ENCODE data around the gene CRB2. TPM values are rescaled to one million over a fixed set of nuclear protein-coding genes. Genes with fewer than 3 reads are reported as not detected.

CRB2 gene
- under 1 TPM in 1 of 2 experiments, not detected in 1; 0.03 TPM for total RNA-seq

DNA sequence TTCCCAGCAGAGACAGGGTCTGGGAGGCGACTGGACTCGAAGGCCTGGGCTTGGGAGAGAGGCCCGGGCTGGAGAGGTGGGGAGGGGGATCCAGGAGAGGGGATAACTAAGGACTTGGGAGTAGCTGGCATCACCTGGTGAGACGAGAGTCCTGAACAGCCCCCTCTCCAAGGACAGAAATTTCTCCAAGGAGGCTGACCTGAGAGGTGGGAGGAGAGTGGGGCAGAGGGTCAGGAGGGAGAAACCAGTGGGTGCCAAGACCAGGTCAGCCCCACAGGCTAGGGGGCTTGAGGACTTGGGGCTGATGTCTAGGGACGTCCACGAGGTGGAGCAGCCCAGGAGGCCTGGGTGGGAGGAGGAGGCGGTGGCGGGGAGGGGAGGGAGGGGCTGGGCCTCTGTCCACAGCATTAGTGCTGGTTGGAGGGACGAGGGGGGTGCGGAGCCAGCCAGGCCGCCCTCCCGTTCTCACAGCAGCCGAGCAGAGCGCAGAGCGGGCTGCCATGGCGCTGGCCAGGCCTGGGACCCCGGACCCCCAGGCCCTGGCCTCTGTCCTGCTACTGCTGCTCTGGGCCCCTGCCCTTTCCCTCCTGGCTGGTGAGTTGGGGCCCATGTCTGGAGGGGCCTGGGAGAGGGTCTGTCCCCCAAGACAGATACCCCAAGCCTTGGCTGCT, at the start of gene CRB2:
Gene CRB2, plus strand, starts transcription at position 437 of the 671 bp plus-strand sequence. Its CDS starts 64 bp downstream, at position 501.
- POLR2A ChIA-PET, result no interaction called here
- Mint-ChIP-seq H3K27me3 (peaks cover 6% of the 10 kb centered on the region), H3K36me3 (ENCODE audit: low read depth) (no peaks in the 10 kb centered on the region), H3K9me3 (no peaks in the 10 kb centered on the region), H3K4me3 (no peak within 1 kb of the TSS), H3K27ac (no peak within 1 kb of the TSS), H3K4me1 (peaks cover 18% of the 10 kb centered on the region)
- CTCF ChIA-PET, result interaction anchor here (2.4 kb wide), 1 partner anchor 31 kb away, joined by 28 read pairs; no protein-coding TSS in a partner anchor
- DNase-seq, result no peak

DNA sequence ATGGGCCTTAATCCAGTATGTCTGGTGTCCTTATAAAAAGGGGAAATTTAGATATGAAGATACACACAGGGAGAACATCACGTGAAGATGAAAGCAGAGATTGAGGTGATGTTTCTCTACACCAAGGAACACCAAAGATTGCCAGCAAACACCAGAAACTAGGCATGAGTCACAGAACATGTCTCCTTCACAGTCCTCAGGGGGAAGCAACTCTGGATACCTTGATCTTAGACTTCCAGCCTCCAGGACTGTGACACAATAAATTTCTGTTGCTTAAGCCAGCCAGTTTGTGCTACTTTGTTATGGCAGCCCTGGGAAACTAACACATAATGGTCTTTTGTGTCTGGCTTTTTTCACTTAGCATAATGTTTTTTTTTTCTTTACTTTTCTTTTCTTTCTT, 46.4 kb upstream of the CRB2 start:
- POLR2A ChIA-PET, result no interaction called here
- no peak for DNase-seq
- Mint-ChIP-seq H3K27ac (no peak overlapping the region), H3K4me1 (peaks cover 7% of the 10 kb centered on the region), H3K27me3 (peaks cover 2% of the 10 kb centered on the region), H3K4me3 (no peak overlapping the region), H3K9me3 (no peaks in the 10 kb centered on the region), H3K36me3 (ENCODE audit: low read depth) (no peaks in the 10 kb centered on the region)
- CTCF ChIA-PET, result no interaction called here

DNA sequence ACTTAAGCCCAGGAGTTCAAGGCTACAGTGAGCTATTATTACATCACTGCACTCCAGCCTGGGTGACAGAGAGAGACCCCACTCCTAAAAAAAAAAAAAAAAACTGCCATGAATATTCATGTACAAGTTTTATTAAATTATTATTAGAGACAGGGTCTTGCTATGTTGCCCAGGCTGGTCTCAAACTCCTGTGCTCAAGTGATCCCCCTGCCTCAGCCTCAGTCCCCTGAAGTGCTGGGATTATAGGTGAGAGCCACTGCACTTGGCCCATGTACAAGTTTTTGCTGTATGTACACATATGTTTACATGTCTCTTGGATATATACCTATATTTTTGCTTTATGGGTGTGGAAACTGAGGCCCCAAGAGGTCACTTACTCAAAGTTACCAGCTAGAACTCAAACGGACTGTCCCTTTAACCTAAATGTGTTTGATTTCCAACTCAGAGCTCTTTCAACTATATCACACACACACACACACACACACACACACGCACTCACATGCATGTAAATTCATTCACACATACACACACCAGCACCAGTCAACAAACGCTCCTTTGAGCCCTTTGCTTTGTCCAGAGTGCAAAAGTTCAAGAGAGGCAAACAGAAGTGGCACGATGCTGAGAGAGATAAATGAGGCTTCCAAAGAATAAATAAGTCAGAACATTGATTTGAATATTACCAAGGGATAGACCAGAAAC, 45.3 kb upstream of the CRB2 start:
- no peak for DNase-seq
- Mint-ChIP-seq H3K36me3 (ENCODE audit: low read depth) (no peaks in the 10 kb centered on the region), H3K9me3 (no peaks in the 10 kb centered on the region), H3K27ac (no peak overlapping the region), H3K4me1 (no peaks in the 10 kb centered on the region), H3K27me3 (peaks cover 2% of the 10 kb centered on the region), H3K4me3 (no peak overlapping the region)
- POLR2A ChIA-PET, result no interaction called here
- CTCF ChIA-PET, result no interaction called here

DNA sequence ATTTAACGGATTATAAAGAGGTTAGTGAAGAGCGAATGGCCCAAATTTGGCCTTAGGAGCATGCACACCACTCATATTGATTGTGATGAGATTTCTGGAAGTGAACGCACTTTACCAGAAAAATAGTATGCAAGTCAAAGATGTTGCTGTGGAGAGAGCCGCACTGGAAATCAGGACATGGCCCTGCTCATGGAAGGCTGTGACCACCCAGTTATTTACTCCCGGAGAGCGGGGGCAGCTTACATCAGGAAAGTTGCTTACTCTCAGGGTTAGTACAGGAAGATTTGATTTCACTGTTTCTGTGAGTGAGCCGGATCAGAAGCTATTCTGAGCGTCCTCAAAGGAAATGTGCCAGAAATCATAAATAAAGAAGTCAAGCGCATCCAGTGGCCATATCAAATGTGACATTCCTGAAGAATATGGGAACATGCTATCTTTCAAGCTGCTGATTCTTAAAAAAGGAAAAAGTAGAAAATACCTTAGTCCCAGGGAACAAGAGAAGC, 44.7 kb upstream of the CRB2 start:
- Mint-ChIP-seq H3K4me1 (no peaks in the 10 kb centered on the region), H3K27me3 (peaks cover 2% of the 10 kb centered on the region), H3K36me3 (ENCODE audit: low read depth) (no peaks in the 10 kb centered on the region), H3K27ac (no peak overlapping the region), H3K9me3 (no peaks in the 10 kb centered on the region), H3K4me3 (no peak overlapping the region)
- DNase-seq, result no peak
- ChIA-PET CTCF (no interaction called here), POLR2A (no interaction called here)

DNA sequence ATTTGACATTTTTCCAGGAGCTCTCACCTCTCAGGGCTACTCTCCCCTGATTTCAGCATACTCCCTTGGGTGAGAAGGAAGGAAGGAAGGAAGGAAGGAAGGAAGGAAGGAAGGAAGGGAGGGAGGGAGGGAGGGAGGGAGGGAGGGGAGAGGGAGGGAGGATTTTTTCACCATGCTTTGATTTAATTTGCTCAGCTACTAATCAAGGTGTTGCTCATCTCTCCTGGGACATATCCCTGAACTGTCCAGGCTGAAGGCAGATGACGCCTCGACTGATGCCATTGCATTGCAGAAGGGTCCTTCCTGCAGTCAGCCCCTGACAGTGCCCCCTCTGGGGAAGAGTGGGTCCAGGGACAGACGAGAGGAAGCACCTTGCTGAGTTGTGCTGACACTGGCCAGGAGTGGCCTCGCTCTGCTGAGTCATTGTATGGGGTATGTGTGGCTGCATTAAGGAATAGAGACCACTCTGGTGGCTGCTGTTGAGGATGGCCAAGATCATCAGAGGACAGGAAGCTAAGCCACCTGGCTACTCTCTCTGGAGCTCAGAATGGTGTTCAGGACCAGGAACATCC, 43.6 kb upstream of the CRB2 start:
- H3K36me3 Mint-ChIP-seq (ENCODE audit: low read depth), result no peaks in the 10 kb centered on the region
- H3K27me3 Mint-ChIP-seq, result no peaks in the 10 kb centered on the region
- no peak overlapping the region for H3K4me3 Mint-ChIP-seq
- no peaks in the 10 kb centered on the region for H3K9me3 Mint-ChIP-seq
- H3K27ac Mint-ChIP-seq, result no peak overlapping the region
- ChIA-PET POLR2A (no interaction called here), CTCF (interaction anchor here (1.3 kb wide), 1 partner anchor 11 kb away, joined by 4 read pairs; no protein-coding TSS in a partner anchor)
- no peak for DNase-seq
- H3K4me1 Mint-ChIP-seq, result peaks cover 4% of the 10 kb centered on the region

DNA sequence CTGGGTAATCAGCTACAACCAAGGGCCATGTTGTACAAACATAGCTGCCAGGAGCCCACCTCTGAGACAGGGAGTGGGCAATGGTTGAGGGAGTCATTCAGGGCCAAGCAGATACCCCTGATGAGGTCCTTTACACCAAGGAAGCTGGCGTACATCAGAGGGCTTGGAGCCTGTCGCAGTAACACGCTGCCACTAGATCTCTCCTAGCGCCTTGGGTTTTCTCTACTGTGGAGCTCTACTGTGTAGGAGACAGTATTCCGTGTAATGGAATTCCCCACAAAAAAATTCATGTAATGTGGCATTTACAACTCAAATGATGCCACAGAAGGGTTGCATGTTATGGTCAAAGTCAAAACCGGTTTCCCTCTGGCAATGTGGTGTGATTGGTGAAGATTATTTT, 41.4 kb upstream of the CRB2 start:
- Mint-ChIP-seq H3K4me3 (no peak overlapping the region), H3K9me3 (no peaks in the 10 kb centered on the region), H3K27ac (no peak overlapping the region), H3K27me3 (no peaks in the 10 kb centered on the region), H3K4me1 (peaks cover 20% of the 10 kb centered on the region), H3K36me3 (ENCODE audit: low read depth) (no peaks in the 10 kb centered on the region)
- POLR2A ChIA-PET, result interaction anchor here (0.5 to 2.0 kb wide), 3 partner anchors 10 to 532 kb away, joined by 3 to 5 read pairs (median 3); no protein-coding TSS in a partner anchor
- CTCF ChIA-PET, result interaction anchor here (1.2 kb wide), 1 partner anchor 35 kb away, joined by 4 read pairs; no protein-coding TSS in a partner anchor
- DNase-seq, result no peak

DNA sequence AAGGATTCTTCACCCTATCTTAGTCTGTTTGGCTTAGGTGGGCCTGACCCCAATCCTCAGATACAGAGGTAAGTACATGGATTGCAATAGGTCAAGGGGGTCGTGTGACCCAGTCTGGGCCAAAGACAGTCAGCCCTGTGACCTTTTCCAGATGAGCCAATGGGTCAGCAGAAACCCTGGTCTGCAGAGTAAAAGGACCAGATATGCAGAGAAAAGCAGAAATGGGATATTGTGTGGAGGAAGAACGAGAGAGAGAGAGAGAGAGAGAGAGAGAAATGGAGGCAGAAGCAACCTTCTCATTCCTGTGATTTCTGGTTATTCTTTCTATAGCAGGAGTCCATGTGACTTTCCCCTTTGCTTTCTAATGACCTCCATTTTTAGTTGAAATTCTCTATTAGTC, 40.4 kb upstream of the CRB2 start:
- no peak overlapping the region for H3K4me3 Mint-ChIP-seq
- H3K9me3 Mint-ChIP-seq, result no peaks in the 10 kb centered on the region
- DNase-seq, result no peak
- ChIA-PET POLR2A (interaction anchor here (2.0 kb wide), 1 partner anchor 11 kb away, joined by 5 read pairs; no protein-coding TSS in a partner anchor), CTCF (no interaction called here)
- H3K27ac Mint-ChIP-seq, result no peak overlapping the region
- H3K36me3 Mint-ChIP-seq (ENCODE audit: low read depth), result no peaks in the 10 kb centered on the region
- H3K27me3 Mint-ChIP-seq, result no peaks in the 10 kb centered on the region
- H3K4me1 Mint-ChIP-seq, result peaks cover 24% of the 10 kb centered on the region

DNA sequence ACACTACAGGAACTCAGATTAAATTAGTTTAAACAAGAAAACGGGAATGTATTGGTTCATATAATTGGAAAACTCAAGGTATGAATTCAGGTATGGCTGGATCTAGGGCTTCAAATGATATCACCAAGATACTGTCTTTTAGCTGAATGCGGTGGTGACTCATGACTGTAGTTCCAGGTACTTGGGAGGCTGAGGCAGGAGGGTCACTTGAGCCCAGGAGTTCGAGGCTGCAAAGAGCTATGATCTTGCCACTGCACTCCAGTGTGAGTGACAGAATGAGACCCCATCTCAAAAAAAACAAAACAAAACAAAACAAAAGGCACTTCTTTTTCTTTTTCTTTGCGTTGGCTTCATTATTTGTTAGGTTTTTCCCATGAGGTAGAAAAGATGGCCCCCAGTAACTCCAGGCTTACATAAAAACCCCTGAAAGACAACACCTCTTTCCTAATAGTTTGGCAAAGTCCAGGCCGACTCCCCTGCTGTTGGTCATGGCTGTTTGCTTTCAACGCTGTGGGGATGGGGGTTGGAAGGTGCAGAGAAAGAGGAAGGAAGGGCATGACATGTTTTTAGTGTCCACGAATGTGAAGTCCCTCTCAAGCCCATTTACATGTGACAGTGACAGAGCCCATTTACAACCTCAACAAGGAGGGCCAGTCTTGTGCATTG, 39.8 kb upstream of the CRB2 start:
- Mint-ChIP-seq H3K27me3 (no peaks in the 10 kb centered on the region), H3K9me3 (no peaks in the 10 kb centered on the region), H3K36me3 (ENCODE audit: low read depth) (no peaks in the 10 kb centered on the region), H3K4me3 (no peak overlapping the region), H3K27ac (no peak overlapping the region), H3K4me1 (peaks cover 25% of the 10 kb centered on the region)
- CTCF ChIA-PET, result no interaction called here
- DNase-seq, result no peak
- POLR2A ChIA-PET, result no interaction called here

DNA sequence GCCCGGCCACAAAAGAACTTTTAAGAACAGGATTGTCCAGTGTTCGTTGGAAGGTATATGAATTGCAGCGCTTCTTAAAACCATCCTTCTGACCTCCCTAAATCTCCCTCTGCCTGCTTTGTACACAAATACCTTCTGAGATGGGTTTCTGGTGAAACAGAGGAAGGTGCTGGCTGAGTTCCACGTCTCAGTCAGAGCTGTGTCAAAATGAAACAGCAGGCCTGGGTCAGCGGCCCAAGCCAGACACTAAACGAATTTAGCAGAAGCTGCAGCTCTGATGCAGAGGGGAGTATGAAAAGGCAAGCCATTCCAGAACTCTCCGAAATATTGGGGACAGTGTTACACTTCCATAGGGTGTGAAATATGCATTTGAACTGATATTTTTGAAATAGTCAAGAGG, 37.8 kb upstream of the CRB2 start:
- peaks cover 45% of the 10 kb centered on the region for H3K4me1 Mint-ChIP-seq
- H3K9me3 Mint-ChIP-seq, result no peaks in the 10 kb centered on the region
- ChIA-PET POLR2A (interaction anchor here (1.6 kb wide), 1 partner anchor 21 kb away, joined by 7 read pairs; no protein-coding TSS in a partner anchor), CTCF (interaction anchor here (2.8 kb wide), 1 partner anchor 31 kb away, joined by 7 read pairs; no protein-coding TSS in a partner anchor)
- no peaks in the 10 kb centered on the region for H3K36me3 Mint-ChIP-seq (ENCODE audit: low read depth)
- peak overlapping the region; percentile 23 for H3K27ac Mint-ChIP-seq
- peak; percentile 37 for DNase-seq
- no peaks in the 10 kb centered on the region for H3K27me3 Mint-ChIP-seq
- no peak overlapping the region for H3K4me3 Mint-ChIP-seq

DNA sequence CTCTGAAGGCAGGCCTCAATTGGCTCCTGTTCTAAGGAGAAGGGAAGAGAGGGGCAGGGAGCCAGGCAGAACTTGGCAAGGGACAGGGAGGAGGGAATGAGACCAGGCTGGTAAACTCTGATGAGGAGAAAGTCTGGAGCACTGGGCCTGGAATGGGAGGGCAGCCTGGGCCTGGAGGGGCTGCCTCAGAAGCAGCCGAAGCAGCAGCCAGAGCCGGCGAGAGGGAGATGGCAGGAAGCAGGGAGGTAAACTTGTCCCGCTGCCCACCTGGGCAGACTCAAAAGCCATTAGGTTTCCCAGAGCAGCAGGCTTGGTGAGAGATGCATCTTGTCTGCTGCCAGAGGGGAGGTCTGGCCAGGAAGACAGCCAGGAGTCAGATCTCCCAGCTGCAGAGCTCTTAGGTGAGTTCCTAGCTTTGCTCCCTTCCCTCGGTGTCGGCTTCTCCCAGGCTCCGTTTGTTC, 37.0 kb upstream of the CRB2 start:
- Mint-ChIP-seq H3K4me1 (peaks cover 48% of the 10 kb centered on the region), H3K9me3 (no peaks in the 10 kb centered on the region), H3K27ac (no peak overlapping the region), H3K36me3 (ENCODE audit: low read depth) (no peaks in the 10 kb centered on the region), H3K4me3 (no peak overlapping the region), H3K27me3 (no peaks in the 10 kb centered on the region)
- POLR2A ChIA-PET, result interaction anchor here (1.2 to 1.6 kb wide), 2 partner anchors 15 to 20 kb away, joined by 4 to 7 read pairs; no protein-coding TSS in a partner anchor
- CTCF ChIA-PET, result interaction anchor here (2.8 kb wide), 1 partner anchor 30 kb away, joined by 7 read pairs; no protein-coding TSS in a partner anchor
- no peak for DNase-seq

DNA sequence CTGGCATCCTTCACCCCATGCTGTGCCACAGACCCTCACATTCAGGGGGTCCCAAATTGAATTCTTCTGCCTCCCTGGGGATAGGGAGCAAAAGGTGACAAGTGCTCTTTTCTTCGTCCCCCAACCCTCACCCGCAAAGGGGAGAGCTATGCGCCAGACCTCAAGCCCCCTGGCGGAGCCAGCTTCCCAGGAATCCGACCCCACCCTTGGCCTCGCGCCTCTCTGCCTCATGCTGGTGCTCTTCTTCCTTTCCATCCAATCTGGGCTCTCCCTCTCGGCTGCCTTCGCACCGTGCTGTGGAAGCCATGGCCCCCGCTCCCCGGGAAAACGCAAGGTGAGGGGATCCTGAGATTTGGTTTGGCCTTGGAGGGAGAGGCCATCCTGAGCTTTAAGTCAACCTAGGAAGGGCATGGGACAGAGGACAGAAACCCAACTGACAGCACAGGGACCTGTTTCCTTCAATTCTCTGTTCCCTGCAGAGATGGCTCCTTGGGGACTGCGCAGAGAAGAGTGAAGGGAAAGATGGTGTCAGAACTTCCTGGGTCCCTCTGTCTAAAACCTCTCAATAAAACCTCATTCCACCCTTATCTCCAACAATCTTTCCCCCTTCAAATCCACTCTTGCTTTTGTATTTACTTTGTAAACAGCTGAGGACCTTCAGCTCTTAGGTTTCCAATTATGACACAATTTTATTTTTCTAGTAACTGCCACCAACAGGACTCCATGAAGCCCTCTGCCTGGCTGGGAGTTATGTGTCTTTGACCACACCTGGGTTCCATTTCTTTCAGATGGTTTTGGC, 36.3 kb upstream of the CRB2 start:
- no peak for DNase-seq
- Mint-ChIP-seq H3K27me3 (no peaks in the 10 kb centered on the region), H3K27ac (no peak overlapping the region), H3K4me1 (peaks cover 50% of the 10 kb centered on the region), H3K4me3 (no peak overlapping the region), H3K36me3 (ENCODE audit: low read depth) (no peaks in the 10 kb centered on the region), H3K9me3 (no peaks in the 10 kb centered on the region)
- ChIA-PET POLR2A (interaction anchor here (1.2 to 1.6 kb wide), 2 partner anchors 14 to 20 kb away, joined by 4 to 7 read pairs; no protein-coding TSS in a partner anchor), CTCF (interaction anchor here (2.8 kb wide), 1 partner anchor 30 kb away, joined by 7 read pairs; no protein-coding TSS in a partner anchor)

DNA sequence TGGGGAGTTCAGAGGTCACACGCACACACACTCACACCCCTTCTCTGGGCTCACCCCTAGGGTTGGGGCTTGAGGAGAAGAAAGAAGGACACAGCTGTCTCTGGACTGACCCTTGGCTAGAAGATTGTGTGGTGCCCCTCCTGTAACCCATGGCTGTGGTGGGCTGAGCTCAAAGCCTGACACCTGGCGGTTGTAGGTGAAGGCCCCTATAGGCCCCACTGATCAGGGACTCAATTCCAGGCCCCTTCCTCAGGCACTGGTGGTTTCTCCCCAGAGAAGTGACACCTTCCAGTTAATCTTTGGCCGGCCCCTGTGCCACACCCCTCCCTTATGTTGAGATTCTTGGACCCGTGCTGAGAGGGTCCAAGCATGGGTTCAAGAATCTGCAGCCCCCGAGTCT, 35.2 kb upstream of the CRB2 start:
- POLR2A ChIA-PET, result no interaction called here
- Mint-ChIP-seq H3K27ac (no peak overlapping the region), H3K4me1 (peaks cover 51% of the 10 kb centered on the region), H3K4me3 (no peak overlapping the region), H3K36me3 (ENCODE audit: low read depth) (no peaks in the 10 kb centered on the region), H3K9me3 (no peaks in the 10 kb centered on the region), H3K27me3 (no peaks in the 10 kb centered on the region)
- CTCF ChIA-PET, result no interaction called here
- DNase-seq, result no peak
